HG03558 (cell line): ENCODE results near the gene SMC6.

Experiments
- ATAC-seq: cut with Tn5 transposase; IDR thresholded peaks from one replicate; pipeline ENCODE4 v1.9.1; 2021; ENCODE audit warnings: moderate number of reproducible peaks; ENCODE audit not compliant: unreplicated experiment; ENCODE audit errors: extremely low read depth

SMC6 gene, protein sequence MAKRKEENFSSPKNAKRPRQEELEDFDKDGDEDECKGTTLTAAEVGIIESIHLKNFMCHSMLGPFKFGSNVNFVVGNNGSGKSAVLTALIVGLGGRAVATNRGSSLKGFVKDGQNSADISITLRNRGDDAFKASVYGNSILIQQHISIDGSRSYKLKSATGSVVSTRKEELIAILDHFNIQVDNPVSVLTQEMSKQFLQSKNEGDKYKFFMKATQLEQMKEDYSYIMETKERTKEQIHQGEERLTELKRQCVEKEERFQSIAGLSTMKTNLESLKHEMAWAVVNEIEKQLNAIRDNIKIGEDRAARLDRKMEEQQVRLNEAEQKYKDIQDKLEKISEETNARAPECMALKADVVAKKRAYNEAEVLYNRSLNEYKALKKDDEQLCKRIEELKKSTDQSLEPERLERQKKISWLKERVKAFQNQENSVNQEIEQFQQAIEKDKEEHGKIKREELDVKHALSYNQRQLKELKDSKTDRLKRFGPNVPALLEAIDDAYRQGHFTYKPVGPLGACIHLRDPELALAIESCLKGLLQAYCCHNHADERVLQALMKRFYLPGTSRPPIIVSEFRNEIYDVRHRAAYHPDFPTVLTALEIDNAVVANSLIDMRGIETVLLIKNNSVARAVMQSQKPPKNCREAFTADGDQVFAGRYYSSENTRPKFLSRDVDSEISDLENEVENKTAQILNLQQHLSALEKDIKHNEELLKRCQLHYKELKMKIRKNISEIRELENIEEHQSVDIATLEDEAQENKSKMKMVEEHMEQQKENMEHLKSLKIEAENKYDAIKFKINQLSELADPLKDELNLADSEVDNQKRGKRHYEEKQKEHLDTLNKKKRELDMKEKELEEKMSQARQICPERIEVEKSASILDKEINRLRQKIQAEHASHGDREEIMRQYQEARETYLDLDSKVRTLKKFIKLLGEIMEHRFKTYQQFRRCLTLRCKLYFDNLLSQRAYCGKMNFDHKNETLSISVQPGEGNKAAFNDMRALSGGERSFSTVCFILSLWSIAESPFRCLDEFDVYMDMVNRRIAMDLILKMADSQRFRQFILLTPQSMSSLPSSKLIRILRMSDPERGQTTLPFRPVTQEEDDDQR

GRCh38 chr2:17753803-17754663 is at the start of gene SMC6, which contains the start of gene GEN1:
Gene SMC6, minus strand, starts transcription at chr2:17753810. Its CDS starts 7,864 bp downstream, at chr2:17745946.
Gene GEN1, plus strand, starts transcription at chr2:17754138. Its CDS starts 5,806 bp downstream, at chr2:17759944.
- peak; percentile 45 for ATAC-seq

- ATAC-seq = no peak
Observed at GRCh38 chr2:17800693-17801458, 47.3 kb upstream of the SMC6 start.

DNA sequence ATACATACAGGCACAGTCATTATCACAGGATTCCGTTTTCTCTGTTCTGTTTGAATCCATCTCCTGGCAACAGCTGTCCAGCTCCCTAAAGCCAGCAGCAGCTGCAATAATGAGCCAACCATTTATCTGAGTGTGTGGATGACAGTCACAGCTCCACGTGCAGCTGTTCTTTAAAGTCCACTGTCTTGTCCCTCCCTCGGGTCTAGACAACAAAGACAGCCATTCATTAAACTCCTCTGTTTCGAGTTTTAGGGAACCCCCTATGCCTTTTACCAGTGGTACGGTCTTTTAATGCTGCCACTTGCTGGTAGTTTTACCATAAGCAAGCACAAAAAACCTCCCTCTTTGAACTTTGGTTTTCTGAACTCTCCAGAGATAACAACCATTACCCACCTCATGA is 46.6 kb upstream of the SMC6 start:
- no peak for ATAC-seq

GRCh38 chr2:17799301-17800120 is 45.9 kb upstream of the SMC6 start:
- no peak for ATAC-seq

- no peak for ATAC-seq
Observed at GRCh38 chr2:17798338-17798737, 44.7 kb upstream of the SMC6 start.

- no peak for ATAC-seq
Observed at GRCh38 chr2:17795309-17795708, 41.7 kb upstream of the SMC6 start.

GRCh38 chr2:17793803-17794354 is 40.3 kb upstream of the SMC6 start:
- ATAC-seq = no peak

DNA sequence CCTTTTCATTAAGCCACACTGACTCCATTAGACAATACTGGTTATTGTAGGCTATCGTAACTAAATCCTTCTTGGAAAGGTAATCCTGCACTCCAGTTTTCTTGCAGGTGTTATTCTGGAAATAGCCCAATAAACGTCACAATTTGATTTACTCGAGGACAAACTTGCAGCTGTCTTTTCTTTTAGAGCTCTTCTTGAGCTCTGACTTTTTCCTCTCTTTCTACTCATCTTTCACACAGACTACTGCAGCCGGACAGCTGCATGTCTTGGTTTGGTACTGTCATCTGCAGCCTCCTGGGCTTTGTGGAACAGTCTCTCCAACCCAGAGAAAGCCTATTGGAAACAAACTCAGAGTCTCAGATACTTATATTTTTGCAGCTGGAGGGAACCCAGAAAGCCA is 39.7 kb upstream of the SMC6 start:
- no peak for ATAC-seq

- ATAC-seq = no peak
Observed at GRCh38 chr2:17792515-17792914, 38.9 kb upstream of the SMC6 start.

DNA sequence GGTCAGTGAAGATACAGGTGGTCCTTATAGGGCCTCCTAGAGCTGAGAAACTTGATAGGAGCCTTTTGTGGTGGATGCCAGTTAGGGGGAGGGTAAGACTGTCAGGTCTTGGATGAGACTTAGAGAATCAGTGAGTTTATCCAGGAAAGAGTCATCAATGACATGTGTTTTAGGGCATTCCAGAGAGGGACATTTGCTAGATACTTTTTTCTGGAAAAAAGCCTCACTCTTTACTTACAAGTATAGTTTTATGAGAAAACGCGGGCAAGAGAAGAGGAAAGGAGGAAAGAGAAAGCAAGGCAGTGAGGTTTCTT is 38.2 kb upstream of the SMC6 start:
- no peak for ATAC-seq

DNA sequence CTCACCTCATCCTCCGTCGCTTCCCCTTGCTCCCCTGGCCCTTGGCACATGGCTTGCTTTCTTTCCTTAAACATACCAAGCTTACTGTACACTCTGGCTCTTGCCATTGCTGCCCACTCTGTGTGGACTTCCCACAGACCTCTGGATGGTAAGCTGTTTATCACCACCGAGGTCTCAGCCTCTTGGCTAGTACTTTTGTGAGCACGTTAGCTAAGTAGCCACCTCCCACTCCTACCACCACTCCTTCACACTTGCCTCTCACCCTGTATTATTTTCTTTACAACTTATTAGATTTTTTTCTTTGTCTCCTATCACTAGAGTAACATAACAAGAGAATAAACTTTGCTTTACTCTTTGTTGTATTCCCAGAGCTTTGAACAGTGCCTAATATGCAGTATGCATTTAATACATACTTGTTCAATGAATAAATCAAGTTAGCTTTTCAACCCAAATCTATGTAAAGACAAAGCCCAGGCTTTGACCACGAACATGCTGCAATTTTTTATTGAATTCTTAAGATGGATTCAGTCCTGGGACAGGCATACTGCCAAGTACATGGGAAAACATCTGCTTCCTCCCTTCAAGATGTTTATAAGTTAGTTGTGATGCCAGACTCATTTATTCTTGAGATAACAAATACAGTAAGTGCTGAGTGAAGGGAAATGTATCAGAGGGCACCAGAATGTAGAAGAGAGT is 37.7 kb upstream of the SMC6 start:
- ATAC-seq = no peak

- ATAC-seq = no peak
Observed at GRCh38 chr2:17790536-17790935, 36.9 kb upstream of the SMC6 start.

- no peak for ATAC-seq
Observed at GRCh38 chr2:17788773-17789172, 35.2 kb upstream of the SMC6 start.

- no peak for ATAC-seq
Observed at GRCh38 chr2:17786727-17787126, 33.1 kb upstream of the SMC6 start.

GRCh38 chr2:17781482-17781881 is 27.9 kb upstream of the SMC6 start:
- ATAC-seq = no peak

DNA sequence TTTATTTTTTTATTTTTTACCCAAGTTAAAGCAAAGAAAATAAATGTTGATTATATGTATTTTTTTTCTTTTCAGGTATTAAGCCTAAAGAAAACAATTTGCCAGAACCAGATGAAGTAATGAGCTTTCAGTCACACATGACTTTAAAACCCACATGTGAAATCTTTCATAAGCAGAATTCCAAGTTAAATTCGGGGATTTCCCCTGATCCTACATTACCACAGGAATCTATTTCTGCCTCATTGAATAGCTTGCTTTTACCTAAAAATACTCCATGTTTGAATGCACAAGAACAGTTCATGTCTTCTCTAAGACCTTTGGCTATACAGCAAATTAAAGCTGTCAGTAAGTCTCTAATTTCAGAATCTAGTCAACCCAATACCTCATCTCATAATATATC is 26.9 kb upstream of the SMC6 start:
- no peak for ATAC-seq

DNA sequence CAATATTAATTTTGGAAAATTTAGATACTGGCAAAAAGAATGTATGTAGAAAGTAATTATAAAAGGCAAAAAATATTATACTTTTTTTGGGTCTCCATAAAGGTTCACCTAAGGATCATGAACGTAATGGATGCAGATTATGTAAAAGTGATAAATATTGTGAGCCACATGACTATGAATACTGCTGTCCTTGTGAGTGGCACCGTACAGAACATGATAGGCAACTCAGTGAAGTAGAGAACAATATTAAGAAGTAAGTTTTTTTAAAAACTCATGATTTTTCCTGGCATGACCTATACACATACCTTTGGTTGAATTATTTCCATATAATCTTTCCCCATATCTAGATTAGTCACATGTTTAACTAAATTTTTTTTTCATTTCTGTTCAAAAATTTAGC is 18.9 kb upstream of the SMC6 start:
- no peak for ATAC-seq

- no peak for ATAC-seq
Observed at GRCh38 chr2:17771956-17772355, 18.3 kb upstream of the SMC6 start.
